Muscle of back (tissue), 11 donors: ENCODE data around the gene FOXP1. TPM values are rescaled to one million over a fixed set of nuclear protein-coding genes. Genes with fewer than 3 reads are reported as not detected.
A peak's percentile ranks its signal among the peaks of the same experiment; 100 is the strongest.

Source experiments
- DNase-seq, 3 donors: peaks; one replicate each; pipeline versions ENCODE4 v3.0.0 to v3.0.0-alpha.2; 2013
- polyA plus RNA-seq, 10 donors: library from polyadenylated mRNA; unstranded; fragments of 120-200 nt; gene quantifications; one replicate each; pipeline ENCODE4 v1.2.1, GENCODE V29; 2013; ENCODE audit not compliant: insufficient read length in 10 of 10

FOXP1 gene
- polyA plus RNA-seq, 10 donors: 17.1 to 26.3 (median 20.8) TPM

- peak in 2 of 3 donors; percentile 24 to 30 for DNase-seq
These were observed 311.9 kb downstream of the FOXP1 start for GRCh38 chr3:71271596-71271995.

- no peak for DNase-seq
These were observed 313.6 kb downstream of the FOXP1 start for GRCh38 chr3:71269906-71270305.

GRCh38 chr3:71268462-71268999 lies 315.0 kb downstream of the FOXP1 start:
- DNase-seq: no peak

- no peak for DNase-seq
These were observed 316.7 kb downstream of the FOXP1 start for GRCh38 chr3:71266875-71267274.

- no peak for DNase-seq
These were observed 318.1 kb downstream of the FOXP1 start for GRCh38 chr3:71265365-71265915.

GRCh38 chr3:71264840-71265239 lies 318.7 kb downstream of the FOXP1 start:
- DNase-seq: no peak

GRCh38 chr3:71262364-71263265 lies 320.9 kb downstream of the FOXP1 start:
- DNase-seq: no peak

- DNase-seq: no peak
These were observed 322.7 kb downstream of the FOXP1 start for GRCh38 chr3:71260782-71261181.

- no peak for DNase-seq
These were observed 325.0 kb downstream of the FOXP1 start for GRCh38 chr3:71258526-71258925.

- peak in 1 of 3 donors; percentile 78 for DNase-seq
These were observed 325.4 kb downstream of the FOXP1 start for GRCh38 chr3:71258116-71258515.

- no peak for DNase-seq
These were observed 328.0 kb downstream of the FOXP1 start for GRCh38 chr3:71255498-71255897.

- DNase-seq: no peak
These were observed 329.1 kb downstream of the FOXP1 start for GRCh38 chr3:71254281-71255057.

- DNase-seq: no peak
These were observed 330.4 kb downstream of the FOXP1 start for GRCh38 chr3:71253169-71253568.

- DNase-seq: no peak
These were observed 331.1 kb downstream of the FOXP1 start for GRCh38 chr3:71252466-71252865.

GRCh38 chr3:71251156-71251775 lies 332.3 kb downstream of the FOXP1 start:
- peak in 1 of 3 donors; percentile 91 for DNase-seq

GRCh38 chr3:71250026-71250425 lies 333.5 kb downstream of the FOXP1 start:
- DNase-seq: no peak

GRCh38 chr3:71247958-71248335 lies 335.6 kb downstream of the FOXP1 start:
- DNase-seq: no peak

GRCh38 chr3:71247221-71247957 lies 336.1 kb downstream of the FOXP1 start:
- DNase-seq: peak in 1 of 3 donors; percentile 52

GRCh38 chr3:71245971-71246880 lies 337.3 kb downstream of the FOXP1 start:
- DNase-seq: no peak
